ENCODE measurements around the gene NCKIPSD. TPM values are rescaled to one million over a fixed set of nuclear protein-coding genes. Genes with fewer than 3 reads are reported as not detected.

The NCKIPSD gene
- polyA plus RNA-seq, 1 experiment: 25.4 TPM

- H3K27ac ChIP-seq (ENCODE audit: low read depth, low read length): no peak overlapping the region
- CTCF ChIA-PET: no interaction called here
- no peak for TF ChIP-seq CTCF (IDR thresholded peaks at IDR 0.05; ENCODE audit: low read depth, low read length)
- no peak for DNase-seq (ENCODE audit: low read depth, low spot score)
- no peaks in the 10 kb centered on the region for H3K9me3 ChIP-seq (ENCODE audit: control insufficient read depth, insufficient read depth, low read length)
- POLR2A ChIA-PET: no interaction called here
- H3K27me3 ChIP-seq (ENCODE audit: control insufficient read depth, insufficient read depth, low read length): no peaks in the 10 kb centered on the region
- no peak overlapping the region for H3K4me3 ChIP-seq (ENCODE audit: low read depth, low read length)
These were observed 6.0 kb downstream of the NCKIPSD start for GRCh38 chr3:48679411-48680391.

DNA sequence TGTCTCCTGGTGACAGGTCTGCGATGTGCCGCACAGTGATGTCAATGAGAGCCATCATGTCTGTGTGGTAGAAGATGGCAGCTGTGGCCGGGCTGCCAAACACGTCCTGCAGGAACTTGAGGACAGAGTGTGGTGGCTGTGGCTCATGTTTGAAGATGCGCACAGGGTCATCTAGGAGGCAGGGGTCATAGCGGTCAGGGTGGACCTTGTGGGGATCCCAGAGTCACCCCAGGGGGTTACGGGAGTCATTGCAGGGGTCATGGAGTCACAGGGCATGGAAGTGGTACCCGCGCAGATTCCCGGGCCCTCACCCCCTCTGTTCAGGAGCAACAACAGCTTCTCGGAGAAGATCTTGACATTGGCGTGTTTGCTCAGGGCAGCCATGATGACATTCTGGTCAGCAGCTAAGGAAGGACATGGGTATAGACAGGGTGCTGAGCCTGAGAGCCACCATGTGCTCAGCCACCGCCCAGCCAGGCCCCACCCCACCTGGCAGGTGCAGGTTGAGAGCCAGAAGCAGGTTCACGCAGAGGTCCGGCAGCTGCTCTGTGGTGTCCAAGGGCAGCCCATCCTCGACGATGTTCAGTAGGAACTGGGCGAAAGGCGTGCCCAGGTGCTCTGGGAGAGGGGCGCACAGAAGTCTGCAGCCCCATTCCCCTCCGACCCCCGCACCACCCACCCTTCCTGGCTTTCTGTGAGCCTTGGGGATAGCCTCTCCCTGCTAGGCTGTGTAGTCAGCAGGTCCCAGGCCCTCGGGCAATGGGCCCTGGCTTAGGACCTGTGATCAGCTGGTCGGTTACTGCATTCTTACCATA is 6.9 kb downstream of the NCKIPSD start:
- Histone ChIP-seq H3K27ac (ENCODE audit: low read depth, low read length) (peak overlapping the region; percentile 65), H3K9me3 (ENCODE audit: control insufficient read depth, insufficient read depth, low read length) (no peaks in the 10 kb centered on the region), H3K4me3 (ENCODE audit: low read depth, low read length) (no peak overlapping the region), H3K27me3 (ENCODE audit: control insufficient read depth, insufficient read depth, low read length) (no peaks in the 10 kb centered on the region)
- no peak for DNase-seq (ENCODE audit: low read depth, low spot score)
- CTCF ChIA-PET: no interaction called here
- POLR2A ChIA-PET: interaction anchor here (0.5 kb wide), 1 partner anchor 55 kb away, joined by 3 read pairs; no protein-coding TSS in a partner anchor
- TF ChIP-seq CTCF (IDR thresholded peaks at IDR 0.05; ENCODE audit: low read depth, low read length): no peak

DNA sequence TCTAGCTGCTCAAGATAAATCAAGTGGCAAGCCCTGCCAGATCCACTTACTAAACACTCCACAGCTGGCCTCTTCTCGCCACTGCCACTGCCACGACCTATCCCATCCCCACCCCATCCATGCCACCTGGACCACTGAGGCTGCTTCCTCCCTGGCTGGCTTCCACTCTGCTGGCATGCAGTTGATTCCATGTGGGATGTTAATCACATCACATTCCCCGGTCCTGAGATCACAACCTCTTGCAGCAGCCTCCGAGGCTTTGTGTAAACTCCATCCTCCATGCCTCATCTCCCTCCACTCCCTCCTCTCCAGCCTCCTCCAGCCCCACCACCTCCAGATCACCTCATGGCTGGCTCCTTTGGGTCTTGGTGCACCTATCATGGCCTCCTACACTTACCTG is 7.7 kb downstream of the NCKIPSD start:
- DNase-seq (ENCODE audit: low read depth, low spot score): peak; percentile 62
- Histone ChIP-seq H3K9me3 (ENCODE audit: control insufficient read depth, insufficient read depth, low read length) (no peaks in the 10 kb centered on the region), H3K27me3 (ENCODE audit: control insufficient read depth, insufficient read depth, low read length) (no peaks in the 10 kb centered on the region), H3K4me3 (ENCODE audit: low read depth, low read length) (no peak overlapping the region), H3K27ac (ENCODE audit: low read depth, low read length) (peak overlapping the region; percentile 65)
- no peak for TF ChIP-seq CTCF (IDR thresholded peaks at IDR 0.05; ENCODE audit: low read depth, low read length)
- CTCF ChIA-PET: interaction anchor here (0.5 kb wide), 1 partner anchor 9 kb away, joined by 3 read pairs; no protein-coding TSS in a partner anchor
- POLR2A ChIA-PET: interaction anchor here (0.5 to 1.0 kb wide), 3 partner anchors 10 to 54 kb away, joined by 3 to 8 read pairs (median 4); no protein-coding TSS in a partner anchor

GRCh38 chr3:48674505-48674904 is 11.2 kb downstream of the NCKIPSD start:
- ChIA-PET CTCF (no interaction called here), POLR2A (interaction anchor here (0.8 kb wide), 1 partner anchor 10 kb away, joined by 3 read pairs; no protein-coding TSS in a partner anchor)
- no peak for DNase-seq (ENCODE audit: low read depth, low spot score)
- no peaks in the 10 kb centered on the region for H3K27me3 ChIP-seq (ENCODE audit: control insufficient read depth, insufficient read depth, low read length)
- no peaks in the 10 kb centered on the region for H3K9me3 ChIP-seq (ENCODE audit: control insufficient read depth, insufficient read depth, low read length)
- no peak overlapping the region for H3K27ac ChIP-seq (ENCODE audit: low read depth, low read length)
- H3K4me3 ChIP-seq (ENCODE audit: low read depth, low read length): no peak overlapping the region
- TF ChIP-seq CTCF (IDR thresholded peaks at IDR 0.05; ENCODE audit: low read depth, low read length): no peak
